OCI-LY1 (cell line): ENCODE data around the gene ARHGEF10L.

Experiments used
- H2AFZ ChIP-seq: fragments of 200-600 bp; sonication (generic), shearing (Covaris generic); 2 replicates; pipeline ENCODE4 v1.6.0; 2014; ENCODE audit warnings: antibody characterized with exemption, mild to moderate bottlenecking, low read length
- H3F3A ChIP-seq: fragments of 200-600 bp; sonication (generic), shearing (Covaris generic); 2 replicates; pipeline ENCODE4 v1.6.0; 2014; ENCODE audit warnings: mild to moderate bottlenecking, antibody characterized with exemption, low read length, moderate library complexity; ENCODE audit not compliant: insufficient read depth
- H3K27ac ChIP-seq: fragments of 200-600 bp; sonication (generic); 2 replicates; pipeline ENCODE4 v1.5.1; 2014; ENCODE audit warnings: low read length, mixed run types, mild to moderate bottlenecking, low read depth; ENCODE audit not compliant: poor library complexity, severe bottlenecking
- H3K27me3 ChIP-seq: fragments of 200-600 bp; sonication (generic); 2 replicates; pipeline ENCODE4 v1.6.0; 2014; ENCODE audit warnings: antibody characterized with exemption, mild to moderate bottlenecking, low read length, moderate library complexity; ENCODE audit not compliant: insufficient read depth
- H3K36me3 ChIP-seq: fragments of 200-600 bp; sonication (generic); 2 replicates; pipeline ENCODE4 v1.6.1; 2014; ENCODE audit warnings: mild to moderate bottlenecking, antibody characterized with exemption, low read length, moderate library complexity, mixed read lengths; ENCODE audit not compliant: insufficient read depth
- H3K4me1 ChIP-seq: fragments of 200-600 bp; sonication (generic); 2 replicates; pipeline ENCODE4 v1.5.1; 2014; ENCODE audit warnings: mild to moderate bottlenecking, low read length, moderate library complexity; ENCODE audit not compliant: insufficient read depth, severe bottlenecking
- H3K4me2 ChIP-seq: fragments of 200-600 bp; sonication (generic), shearing (Covaris generic); 2 replicates; pipeline ENCODE4 v1.6.1; 2014; ENCODE audit warnings: low read length
- H3K4me3 ChIP-seq: fragments of 200-600 bp; sonication (generic); 2 replicates; pipeline ENCODE4 v1.5.1; 2014; ENCODE audit warnings: low read length, low read depth, mild to moderate bottlenecking, mixed read lengths; ENCODE audit not compliant: poor library complexity, severe bottlenecking
- H3K79me2 ChIP-seq: fragments of 200-600 bp; shearing (Covaris generic); 2 replicates; pipeline ENCODE4 v1.6.1; 2016; ENCODE audit warnings: mixed run types, low read length, mixed read lengths; ENCODE audit not compliant: insufficient read depth
- H3K9ac ChIP-seq: fragments of 200-600 bp; sonication (generic), shearing (Covaris generic); 2 replicates; pipeline ENCODE4 v1.6.1; 2014; ENCODE audit warnings: mild to moderate bottlenecking, low read length, mixed read lengths
- H3K9me2 ChIP-seq: fragments of 200-600 bp; sonication (generic), shearing (Covaris generic); 2 replicates; pipeline ENCODE4 v1.6.1; 2014; ENCODE audit warnings: low read depth, mild to moderate bottlenecking, low read length, mixed read lengths
- H3K9me3 ChIP-seq: fragments of 200-600 bp; shearing (Covaris generic); 2 replicates; pipeline ENCODE4 v1.6.1; 2014; ENCODE audit warnings: low read length, mixed read lengths
- H4K20me1 ChIP-seq: fragments of 200-600 bp; sonication (generic), shearing (Covaris generic); 2 replicates; pipeline ENCODE4 v1.6.0; 2016; ENCODE audit warnings: mild to moderate bottlenecking, low read length; ENCODE audit not compliant: insufficient read depth
- CTCF ChIP-seq: fragments of 200-600 bp; sonication (generic), shearing (Covaris generic); IDR thresholded peaks from 2 replicates; pipeline ENCODE4 v1.5.1; 2017; ENCODE audit warnings: mild to moderate bottlenecking, antibody characterized with exemption, low read length, moderate library complexity, mixed read lengths
- EZH2 ChIP-seq: fragments of 200-600 bp; sonication (generic), shearing (Covaris generic); IDR thresholded peaks from 2 replicates; pipeline ENCODE4 v1.8.0; 2017; ENCODE audit warnings: borderline replicate concordance, mixed run types, mild to moderate bottlenecking, antibody characterized with exemption, low read length, moderate library complexity, mixed read lengths

ARHGEF10L gene

DNA sequence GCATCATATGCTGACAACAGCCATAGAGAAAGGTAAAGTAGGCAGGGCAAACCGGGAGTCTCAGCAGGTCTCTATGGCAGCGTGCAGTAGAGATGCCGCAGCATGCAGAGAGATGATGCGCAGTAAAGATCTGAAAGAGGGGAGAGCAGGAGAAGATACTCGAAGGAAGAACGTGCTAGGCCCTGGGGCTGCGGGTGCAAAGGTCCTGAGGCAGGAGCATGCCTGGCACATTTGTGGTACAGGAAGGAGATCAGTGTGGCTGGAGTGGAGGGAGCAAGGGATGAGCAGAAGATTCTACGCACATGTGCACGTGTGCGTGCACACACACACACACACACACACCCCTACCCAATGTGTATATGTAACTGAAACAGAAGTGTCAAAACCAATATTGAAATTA is 45.0 kb downstream of the ARHGEF10L start:
- Histone ChIP-seq H3F3A (no peaks in the 10 kb centered on the region), H2AFZ (no peak overlapping the region), H3K4me1 (no peaks in the 10 kb centered on the region), H3K36me3 (no peaks in the 10 kb centered on the region), H3K4me3 (no peak overlapping the region), H3K9me3 (no peaks in the 10 kb centered on the region), H4K20me1 (no peaks in the 10 kb centered on the region), H3K9me2 (no peaks in the 10 kb centered on the region), H3K27ac (no peak overlapping the region), H3K79me2 (no peaks in the 10 kb centered on the region), H3K9ac (no peak overlapping the region), H3K4me2 (no peak overlapping the region), H3K27me3 (no peaks in the 10 kb centered on the region)
- TF ChIP-seq CTCF (no peak), EZH2 (no peak)

DNA sequence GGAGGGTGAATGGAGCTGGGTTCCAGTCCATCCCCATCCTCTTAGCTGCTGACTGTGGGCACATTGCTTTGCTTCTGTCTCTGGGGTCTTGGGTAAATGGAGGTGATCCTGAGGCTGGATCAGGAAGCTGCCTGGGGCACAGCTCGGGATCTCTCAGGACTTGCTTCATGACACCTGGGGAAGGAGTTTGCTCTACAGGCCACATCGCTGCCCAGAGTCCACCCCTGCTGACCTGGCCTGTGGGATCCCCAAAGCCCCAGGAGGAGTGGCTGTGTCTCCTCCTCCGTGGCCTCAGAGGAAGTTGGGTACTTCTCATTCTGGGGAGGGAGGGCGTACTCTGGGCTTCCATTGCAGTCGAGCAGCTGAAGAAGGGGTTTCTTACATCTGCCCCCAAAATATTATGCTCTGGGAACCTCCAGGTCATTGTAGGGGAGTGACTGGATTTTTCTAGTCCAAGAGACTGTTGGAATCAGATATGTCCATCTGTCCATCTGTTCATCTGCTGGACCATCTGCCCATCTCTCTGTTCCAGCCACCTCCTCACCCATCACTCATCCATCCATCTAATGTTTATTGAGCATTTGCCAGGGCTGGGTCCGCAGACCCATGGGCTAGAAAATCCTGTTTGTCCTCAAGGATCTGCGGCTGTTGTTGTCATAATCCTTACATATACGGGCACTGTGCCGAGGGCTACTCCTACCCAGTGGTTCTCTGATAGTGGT is 45.9 kb downstream of the ARHGEF10L start:
- H3K9me3 ChIP-seq = no peaks in the 10 kb centered on the region
- H3K4me1 ChIP-seq = no peaks in the 10 kb centered on the region
- no peak overlapping the region for H3K4me2 ChIP-seq
- H3K79me2 ChIP-seq = no peaks in the 10 kb centered on the region
- no peaks in the 10 kb centered on the region for H4K20me1 ChIP-seq
- TF ChIP-seq CTCF = no peak
- no peak for TF ChIP-seq EZH2
- H3K9me2 ChIP-seq = no peaks in the 10 kb centered on the region
- no peaks in the 10 kb centered on the region for H3F3A ChIP-seq
- H3K9ac ChIP-seq = no peak overlapping the region
- H3K27ac ChIP-seq = no peak overlapping the region
- H3K4me3 ChIP-seq = no peak overlapping the region
- H3K27me3 ChIP-seq = no peaks in the 10 kb centered on the region
- H2AFZ ChIP-seq = no peak overlapping the region
- H3K36me3 ChIP-seq = no peaks in the 10 kb centered on the region

GRCh38 chr1:17586172-17586964 is 46.9 kb downstream of the ARHGEF10L start:
- no peak overlapping the region for H3K27ac ChIP-seq
- H3F3A ChIP-seq = no peaks in the 10 kb centered on the region
- TF ChIP-seq EZH2 = no peak
- TF ChIP-seq CTCF = no peak
- H3K36me3 ChIP-seq = no peaks in the 10 kb centered on the region
- H4K20me1 ChIP-seq = no peaks in the 10 kb centered on the region
- H3K27me3 ChIP-seq = no peaks in the 10 kb centered on the region
- no peak overlapping the region for H2AFZ ChIP-seq
- H3K4me2 ChIP-seq = no peak overlapping the region
- no peaks in the 10 kb centered on the region for H3K79me2 ChIP-seq
- no peaks in the 10 kb centered on the region for H3K4me1 ChIP-seq
- no peaks in the 10 kb centered on the region for H3K9me2 ChIP-seq
- H3K9me3 ChIP-seq = no peaks in the 10 kb centered on the region
- no peak overlapping the region for H3K9ac ChIP-seq
- H3K4me3 ChIP-seq = no peak overlapping the region
